Activated B cell treated with CpG ODN at 0.5 μM for 24 hours (primary cell): ENCODE measurements around the gene CYB561. TPM values are rescaled to one million over a fixed set of nuclear protein-coding genes. Genes with fewer than 3 reads are reported as not detected.
"Not testable (repeated sequence)": the region's sequence is repeated elsewhere in the genome, so short reads cannot be mapped to it uniquely, and the experiment has no call there.

Experiments used
- ATAC-seq: fragments of 200-7000 bp; cut with Tn5 transposase; one replicate; pipeline ENCODE4 v1.10.0; 2021; ENCODE audit warnings: low read depth, mild to moderate bottlenecking, moderate library complexity
- CTCF ChIA-PET: fragments of 350-600 bp; sonication (Branson Sonifier 250); formaldehyde crosslinking; loops from one replicate; lab custom pipeline; 2021; ENCODE audit warnings: antibody characterized with exemption; lab: Charles Lee
- POLR2A ChIA-PET: fragments of 350-600 bp; sonication (Branson Sonifier 250); formaldehyde crosslinking; loops from one replicate; lab custom pipeline; 2021; ENCODE audit warnings: antibody characterized with exemption; lab: Charles Lee
- DNase-seq: peaks from one replicate; pipeline ENCODE4 v3.0.0; 2022
- H3K27ac Mint-ChIP-seq: one replicate; pipeline ENCODE4 v1.8.0; 2020; ENCODE audit warnings: mixed read lengths
- H3K27me3 Mint-ChIP-seq: one replicate; pipeline ENCODE4 v1.8.0; 2021; ENCODE audit warnings: mixed read lengths
- H3K36me3 Mint-ChIP-seq: one replicate; pipeline ENCODE4 v1.8.0; 2021; ENCODE audit warnings: low read depth, mixed read lengths
- H3K4me1 Mint-ChIP-seq: one replicate; pipeline ENCODE4 v1.8.0; 2021; ENCODE audit warnings: mixed read lengths
- H3K4me3 Mint-ChIP-seq: one replicate; pipeline ENCODE4 v1.8.0; 2020; ENCODE audit warnings: mild to moderate bottlenecking, mixed read lengths
- H3K9me3 Mint-ChIP-seq: one replicate; pipeline ENCODE4 v1.8.0; 2020; ENCODE audit warnings: mixed read lengths
- CTCF ChIP-seq: fragments of 200-600 bp; IDR thresholded peaks from one replicate; pipeline ENCODE4 v1.8.0; 2022; ENCODE audit warnings: antibody characterized with exemption, mild to moderate bottlenecking
- intact Hi-C: fragments of 100-400 bp; cut with micrococcal nuclease; formaldehyde crosslinking; loops from one replicate; pipeline ENCODE4 v1.15.1; 2024
- total RNA-seq: library from RNA; stranded (reverse); gene quantifications from 2 replicates; pipeline ENCODE4 v1.2.3, GENCODE V29; 2022

Gene CYB561
- total RNA-seq, 1 donor from 2014 or later = 18.9 TPM

- ATAC-seq (no peak), DNase-seq (no peak)
- CTCF ChIA-PET = no interaction called here
- H3K4me1 Mint-ChIP-seq = peaks cover 4% of the 10 kb centered on the region
- no peak overlapping the region for H3K4me3 Mint-ChIP-seq
- H3K27ac Mint-ChIP-seq = no peak overlapping the region
- peaks cover 2% of the 10 kb centered on the region for H3K27me3 Mint-ChIP-seq
- H3K36me3 Mint-ChIP-seq = no peaks in the 10 kb centered on the region
- no peak for TF ChIP-seq CTCF
- intact Hi-C loops = no loop called here
- POLR2A ChIA-PET = interaction anchor here (0.8 kb wide), 1 partner anchor 9 kb away, joined by 3 read pairs; the partner anchor contains the start of gene CYB561
- H3K9me3 Mint-ChIP-seq = no peaks in the 10 kb centered on the region
These were observed 8.8 kb upstream of the CYB561 start for GRCh38 chr17:63454915-63455314.

- POLR2A ChIA-PET, H3K27ac Mint-ChIP-seq: not testable (repeated sequence)
These were observed 8.3 kb upstream of the CYB561 start for GRCh38 chr17:63454357-63454756.

GRCh38 chr17:63452962-63453551 lies 7.0 kb upstream of the CYB561 start:
- Mint-ChIP-seq H3K27ac (no peak overlapping the region), H3K4me1 (peaks cover 3% of the 10 kb centered on the region), H3K27me3 (peaks cover 2% of the 10 kb centered on the region), H3K4me3 (no peak overlapping the region), H3K36me3 (no peaks in the 10 kb centered on the region), H3K9me3 (no peaks in the 10 kb centered on the region)
- POLR2A ChIA-PET = interaction anchor here (0.5 kb wide), 1 partner anchor 120 kb away, joined by 5 read pairs; no protein-coding TSS in a partner anchor
- no peak for TF ChIP-seq CTCF
- DNase-seq (no peak), ATAC-seq (no peak)
- CTCF ChIA-PET = no interaction called here
- intact Hi-C loops = no loop called here

More at GRCh38 chr17:63454357-63454756, 8.3 kb upstream of the CYB561 start:
- intact Hi-C loops, H3K4me1 Mint-ChIP-seq, DNase-seq, ATAC-seq, CTCF ChIA-PET, H3K4me3 Mint-ChIP-seq, H3K27me3 Mint-ChIP-seq, H3K36me3 Mint-ChIP-seq, H3K9me3 Mint-ChIP-seq: not testable (repeated sequence)

GRCh38 chr17:63452046-63452961 lies 6.2 kb upstream of the CYB561 start:
- intact Hi-C loops = no loop called here
- H3K9me3 Mint-ChIP-seq = no peaks in the 10 kb centered on the region
- CTCF ChIA-PET = no interaction called here
- DNase-seq (no peak), ATAC-seq (no peak)
- H3K4me3 Mint-ChIP-seq = no peak overlapping the region
- POLR2A ChIA-PET = no interaction called here
- peaks cover 2% of the 10 kb centered on the region for H3K27me3 Mint-ChIP-seq
- no peak for TF ChIP-seq CTCF
- H3K36me3 Mint-ChIP-seq = no peaks in the 10 kb centered on the region
- H3K27ac Mint-ChIP-seq = no peak overlapping the region
- H3K4me1 Mint-ChIP-seq = peaks cover 3% of the 10 kb centered on the region

- Mint-ChIP-seq H3K27me3 (peaks cover 2% of the 10 kb centered on the region), H3K9me3 (no peaks in the 10 kb centered on the region), H3K36me3 (no peaks in the 10 kb centered on the region), H3K4me1 (peaks cover 8% of the 10 kb centered on the region), H3K27ac (no peak overlapping the region), H3K4me3 (no peak overlapping the region)
- CTCF ChIA-PET = no interaction called here
- ATAC-seq = no peak
- no peak for DNase-seq
- intact Hi-C loops = no loop called here
- POLR2A ChIA-PET = no interaction called here
- no peak for TF ChIP-seq CTCF
These were observed 5.0 kb upstream of the CYB561 start for GRCh38 chr17:63451150-63451549.
